Pancreas (tissue), 10 donors: ENCODE data around the gene PNPLA7. TPM values are rescaled to one million over a fixed set of nuclear protein-coding genes. Genes with fewer than 3 reads are reported as not detected.

Source experiments
- ATAC-seq, 4 donors: fragments of 200-7000 bp; cut with Tn5 transposase; one replicate each; pipeline versions ENCODE4 v1.8.0 to v1.9.1; 2020; ENCODE audit warnings: mild to moderate bottlenecking in 4 of 4, moderate library complexity in 4 of 4
- DNase-seq, 6 donors: peaks; one replicate each; pipeline ENCODE4 v3.0.0-alpha.2; 2020
- FAIRE-seq: peaks from 2 replicates; lab custom pipeline; 2012; peaks lifted over from hg19 to GRCh38; lab: Jason Lieb, UNC
- H3K27ac ChIP-seq, 4 donors: fragments of 200-600 bp; sonication (generic); 1 replicate in 3 of 4; 2 replicates in 1 of 4; pipeline versions ENCODE4 v1.5.0 to v1.8.0; 2020
- H3K27me3 ChIP-seq, 4 donors: fragments of 200-600 bp; one replicate each; pipeline ENCODE4 v1.8.0; 2021
- H3K36me3 ChIP-seq, 3 donors: fragments of 200-600 bp; sonication (generic) in 1 of 3; one replicate each; pipeline versions ENCODE4 v1.5.0 to v1.8.0; 2020 to 2021
- H3K4me1 ChIP-seq, 3 donors: fragments of 200-600 bp; one replicate each; pipeline ENCODE4 v1.8.0; 2021
- H3K4me3 ChIP-seq, 4 donors: fragments of 200-600 bp; sonication (generic) in 2 of 4; one replicate each; pipeline versions ENCODE4 v1.5.0 to v1.8.0; 2020 to 2021
- H3K9me3 ChIP-seq, 4 donors: fragments of 200-600 bp; one replicate each; pipeline ENCODE4 v1.8.0; 2021
- CTCF ChIP-seq, 4 donors: fragments of 200-600 bp; sonication (generic) in 3 of 4; IDR thresholded peaks; one replicate each; pipeline versions ENCODE4 v1.5.0 to v1.8.0; 2021; ENCODE audit warnings: antibody characterized with exemption in 4 of 4
- whole genome bisulfite sequencing, 2 donors: extraction: QIAGEN DNeasy Blood & Tissue Kit; methylation state at CpG; one replicate each; pipeline ENCODE4 v1.1.7; 2013; 5-methylcytosine and 5-hydroxymethylcytosine counted together
- intact Hi-C, 3 donors: fragments of 100-400 bp; cut with DNase I; formaldehyde crosslinking; loops; one replicate each; pipeline versions ENCODE4 v1.11.1 to v1.14.2; 2022
- polyA plus RNA-seq, 2 donors: library from polyadenylated mRNA; stranded (reverse); fragments of 200-250 nt; gene quantifications; one replicate each; pipeline ENCODE4 v1.2.3, GENCODE V29; 2013
- total RNA-seq, 6 donors: library from RNA; stranded (reverse); fragmentation: NEBNext Ultra II Directional in 4 of 6; extraction: Animal tissue kit (Norgen Biotek cat#: 25700) in 4 of 6; gene quantifications; one replicate each; pipeline versions ENCODE4 v1.2.1 to v1.2.4, GENCODE V29; 2021 to 2023
- donor health status: healthy with polysubstance abuse.
- donor health status: DM: no; HTN: no; CAD: no; lungs with moderate emphysema.
- donor health status: DM: no; HTN: no; CAD: no.
- donor health status: control.
- donor health status: control.
- donor health status: Bipolar disorder and iron deficiency.
- donor health status: DM: yes; HTN: yes; CAD: no.
- donor health status: DM: no; HTN: no; CAD: no.
- donor health status: DM: no; HTN: no; CAD: no.
- donor health status: DM: yes; HTN: yes; CAD: no.

Gene PNPLA7
- total and polyA plus RNA-seq, 8 donors = 7.1 to 71.8 (median 18.0) TPM

- peaks cover 0 to 7% (median 2%) of the 10 kb centered on the region in 3 donors for H3K36me3 ChIP-seq
- intact Hi-C loops = no loop called here
- no peak for FAIRE-seq
- WGBS, 2 donors = 90 to 92% methylated on average over 21 to 22 of the region's 22 CpGs
- no peak for TF ChIP-seq CTCF (IDR thresholded peaks at IDR 0.05)
- peaks cover 4 to 15% (median 10%) of the 10 kb centered on the region in 3 donors for H3K4me1 ChIP-seq
- no peak for ATAC-seq
- no peak overlapping the region for H3K27ac ChIP-seq
- no peak overlapping the region for H3K4me3 ChIP-seq
- peak in 1 of 6 donors; percentile 22 for DNase-seq
- H3K9me3 ChIP-seq = no peaks in the 10 kb centered on the region
- no peaks in the 10 kb centered on the region for H3K27me3 ChIP-seq
These were observed 31.4 kb upstream of the PNPLA7 start for GRCh38 chr9:137581361-137582285.

- H3K4me3 ChIP-seq = no peak overlapping the region
- FAIRE-seq = no peak
- peaks cover 7 to 17% (median 12%) of the 10 kb centered on the region in 3 donors for H3K4me1 ChIP-seq
These were observed 30.7 kb upstream of the PNPLA7 start for GRCh38 chr9:137580954-137581322.

GRCh38 chr9:137580209-137580953 is 30.2 kb upstream of the PNPLA7 start:
- intact Hi-C loops = no loop called here

More at GRCh38 chr9:137580954-137581322, 30.7 kb upstream of the PNPLA7 start:
- H3K27me3 ChIP-seq = no peaks in the 10 kb centered on the region
- no peak for DNase-seq
- H3K9me3 ChIP-seq = no peaks in the 10 kb centered on the region
- peaks cover 0 to 6% (median 0%) of the 10 kb centered on the region in 3 donors for H3K36me3 ChIP-seq
- ATAC-seq = no peak
- TF ChIP-seq CTCF (IDR thresholded peaks at IDR 0.05) = no peak
- no peak overlapping the region for H3K27ac ChIP-seq
- WGBS, 2 donors = 95% methylated on average over 4 of the region's 4 CpGs
- intact Hi-C loops = no loop called here

GRCh38 chr9:137579259-137579604 is 29.0 kb upstream of the PNPLA7 start:
- FAIRE-seq = no peak

More at GRCh38 chr9:137580209-137580953, 30.2 kb upstream of the PNPLA7 start:
- TF ChIP-seq CTCF (IDR thresholded peaks at IDR 0.05) = no peak
- ATAC-seq (no peak), DNase-seq (peak in 2 of 6 donors; percentile 37 to 64), FAIRE-seq (no peak)
- Histone ChIP-seq H3K4me1 (peaks cover 7 to 17% (median 12%) of the 10 kb centered on the region in 3 donors), H3K4me3 (no peak overlapping the region), H3K36me3 (peaks cover 0 to 10% (median 0%) of the 10 kb centered on the region in 3 donors), H3K27me3 (no peaks in the 10 kb centered on the region), H3K9me3 (no peaks in the 10 kb centered on the region), H3K27ac (no peak overlapping the region)
- 90 to 91% methylated on average over 23 of the region's 23 CpGs for WGBS, 2 donors

More at GRCh38 chr9:137579259-137579604, 29.0 kb upstream of the PNPLA7 start:
- peak overlapping the region; percentile 26 to 97 (median 72) for H3K4me3 ChIP-seq
- no peaks in the 10 kb centered on the region for H3K27me3 ChIP-seq
- intact Hi-C loops = no loop called here
- 35% methylated on average over 19 of the region's 19 CpGs for WGBS, 2 donors
- no peak for TF ChIP-seq CTCF (IDR thresholded peaks at IDR 0.05)
- H3K9me3 ChIP-seq = no peaks in the 10 kb centered on the region
- no peak for ATAC-seq
- H3K36me3 ChIP-seq = peaks cover 0 to 22% (median 0%) of the 10 kb centered on the region in 3 donors
- peak overlapping the region; percentile 28 to 79 (median 59) for H3K27ac ChIP-seq
- peak in 4 of 6 donors; percentile 29 to 79 (median 51) for DNase-seq
- peaks cover 7 to 17% (median 12%) of the 10 kb centered on the region in 3 donors for H3K4me1 ChIP-seq
